Left colon (tissue), 2 donors: ENCODE results near the gene PRSS16. TPM values are rescaled to one million over a fixed set of nuclear protein-coding genes. Genes with fewer than 3 reads are reported as not detected.

Experiments
- ATAC-seq: fragments of 200-7000 bp; cut with Tn5 transposase; one replicate; pipeline ENCODE4 v1.9.1; 2020; ENCODE audit warnings: mild to moderate bottlenecking, moderate library complexity
- DNase-seq, 2 donors: peaks; one replicate each; pipeline ENCODE4 v3.0.0-alpha.2; 2020
- intact Hi-C, 2 donors: fragments of 100-400 bp; cut with DNase I in 1 of 2; cut with micrococcal nuclease in 1 of 2; formaldehyde crosslinking; loops; one replicate each; pipeline versions ENCODE4 v1.11.2 to v1.14.0; 2022; cut with DNase I, micrococcal nuclease
- total RNA-seq, 2 donors: library from RNA; stranded (reverse); fragmentation: NEBNext Ultra II Directional; extraction: Animal tissue kit (Norgen Biotek cat#: 25700); gene quantifications; one replicate each; pipeline ENCODE4 v1.2.1, GENCODE V29; 2021
- donor health status: DM: no; HTN: no; CAD: no.
- donor health status: DM: yes; HTN: yes; CAD: no.

Gene PRSS16
- total RNA-seq, 2 donors from 2014 or later, result 23.2 to 32.9 TPM

DNA sequence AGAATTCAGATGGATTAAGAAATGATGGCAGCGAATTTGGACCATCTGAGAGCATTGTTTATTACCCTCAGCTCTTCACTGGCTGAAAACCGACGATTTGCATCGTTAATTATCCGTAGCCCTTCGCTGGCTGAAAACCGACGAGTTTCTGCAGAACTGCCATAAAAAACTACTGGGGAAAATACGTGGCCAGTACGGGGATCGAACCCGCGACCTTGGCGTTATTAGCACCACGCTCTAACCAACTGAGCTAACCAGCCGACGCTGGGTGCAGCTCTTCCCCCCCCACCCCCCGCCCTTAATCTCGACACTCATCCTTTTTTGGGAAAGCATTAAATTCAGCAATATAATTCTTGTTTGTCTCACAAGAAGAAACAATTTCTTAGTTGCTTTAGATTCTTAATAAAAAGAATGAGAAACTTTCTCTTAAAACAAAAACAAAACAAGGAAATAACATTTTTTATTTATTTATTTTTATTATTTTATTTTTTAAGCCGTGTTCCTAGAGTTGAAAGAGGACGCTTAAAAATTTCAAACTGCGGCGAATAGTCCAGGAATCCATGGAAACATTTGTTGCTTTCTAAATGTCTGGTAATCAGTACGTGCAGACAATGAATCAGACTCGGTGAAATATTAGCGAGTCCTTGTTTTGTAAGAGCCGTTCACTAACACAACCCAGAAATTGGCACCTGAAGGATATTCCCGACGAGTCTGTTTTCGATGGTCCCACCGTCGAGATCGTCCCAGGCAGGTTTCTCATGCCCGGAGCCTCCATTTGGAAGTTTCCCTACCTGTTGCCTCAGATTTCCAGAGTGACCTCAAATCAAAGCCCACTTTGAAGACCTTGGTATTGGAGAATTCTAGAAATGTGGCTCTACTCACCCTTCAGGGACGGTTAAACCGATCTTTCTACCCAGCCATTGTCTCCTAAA is 27.8 kb downstream of the PRSS16 start:
- intact Hi-C loops, result no loop called here
- ATAC-seq, result no peak
- DNase-seq, result no peak

DNA sequence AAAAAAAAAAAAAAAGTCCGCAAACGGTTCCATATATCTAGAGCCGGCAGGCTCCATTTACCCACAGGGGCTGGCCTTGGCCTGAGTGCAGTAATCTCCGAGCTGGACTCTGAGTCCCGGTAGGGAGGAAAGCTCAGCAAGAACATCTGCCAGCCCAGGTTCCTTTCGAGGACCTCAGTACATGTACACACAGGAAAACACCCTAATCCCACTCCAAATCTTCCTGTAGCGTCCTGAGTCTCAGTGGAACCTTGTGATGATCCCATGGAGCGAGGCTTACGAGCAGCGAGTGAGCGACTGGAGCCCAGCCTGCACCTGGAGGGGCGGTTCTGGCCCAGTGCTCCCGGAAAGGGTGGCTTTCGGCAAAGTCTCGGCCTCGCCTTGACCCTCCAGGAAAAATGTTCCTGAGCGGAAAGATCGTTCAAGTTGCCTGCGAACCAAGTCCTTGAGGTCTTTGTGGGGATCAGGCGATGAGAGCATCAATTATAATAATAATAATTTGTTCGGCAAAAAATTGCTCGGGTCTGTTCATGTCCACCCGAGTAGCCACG is 32.1 kb downstream of the PRSS16 start:
- no peak for ATAC-seq
- DNase-seq, result no peak
- intact Hi-C loops, result no loop called here

DNA sequence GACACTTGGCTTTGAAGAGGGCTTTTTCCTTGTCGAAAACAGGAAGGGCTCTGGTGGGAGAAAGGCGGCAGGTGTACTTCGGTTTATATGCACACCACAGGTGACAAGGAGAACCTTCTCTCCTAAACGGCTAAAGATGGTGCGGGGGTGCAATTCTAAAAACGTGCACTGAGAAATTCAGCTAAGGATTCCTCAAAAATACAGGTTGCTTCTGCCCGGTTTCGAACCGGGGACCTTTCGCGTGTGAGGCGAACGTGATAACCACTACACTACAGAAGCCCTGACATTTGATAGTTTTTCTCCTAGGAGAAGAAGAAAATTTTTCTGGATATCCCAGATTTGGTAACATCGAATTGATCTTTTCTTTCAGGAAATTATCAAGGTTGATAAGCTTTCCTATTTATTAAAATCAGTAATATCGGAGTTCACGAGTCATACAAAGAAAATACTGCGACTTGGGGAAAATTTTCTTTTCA is 32.6 kb downstream of the PRSS16 start:
- ATAC-seq (no peak), DNase-seq (no peak)
- intact Hi-C loops, result no loop called here

DNA sequence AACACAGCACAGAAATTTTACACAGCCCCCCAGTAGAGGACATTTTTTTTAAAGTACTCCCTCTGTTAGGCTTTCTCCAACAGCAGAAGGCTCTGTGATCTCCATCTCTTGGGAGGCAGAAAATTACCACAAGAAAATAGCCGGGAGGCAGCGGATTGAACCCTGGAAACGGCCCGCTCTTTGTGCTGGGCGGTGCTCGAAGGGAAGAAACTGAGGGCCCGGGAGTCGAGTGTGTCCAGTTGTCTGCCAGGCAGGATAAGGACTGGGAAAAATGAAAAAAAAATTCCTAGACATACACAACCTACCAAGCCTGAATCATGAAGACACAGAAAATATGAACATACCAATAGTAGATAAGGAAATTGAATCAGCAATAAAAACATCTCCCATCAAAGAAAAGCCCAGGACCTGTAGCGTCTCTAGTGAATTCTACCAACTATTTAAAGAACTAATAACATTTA is 33.1 kb downstream of the PRSS16 start:
- intact Hi-C loops, result no loop called here
- no peak for ATAC-seq
- no peak for DNase-seq

DNA sequence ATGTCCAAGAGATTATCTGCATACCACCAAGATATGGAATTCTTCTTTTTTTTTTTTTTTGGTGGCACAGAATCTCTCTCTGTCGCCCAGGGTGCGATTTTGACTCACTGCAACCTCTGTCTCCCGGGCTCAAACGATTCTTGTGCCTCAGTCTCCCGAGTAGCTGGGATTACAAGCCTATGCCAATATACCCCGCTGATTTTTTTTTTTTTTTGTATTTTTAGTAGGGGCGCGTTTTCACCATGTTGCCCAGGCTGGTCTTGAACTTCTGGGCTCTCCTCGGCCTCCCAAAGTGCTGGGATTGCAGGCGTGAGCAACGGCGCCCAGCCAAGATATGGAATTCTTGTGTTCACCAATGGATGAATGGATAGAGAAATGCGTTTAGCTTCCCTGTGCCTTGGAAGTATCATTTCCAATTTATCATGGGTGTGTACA is 33.6 kb downstream of the PRSS16 start:
- intact Hi-C loops, result no loop called here
- no peak for ATAC-seq
- no peak for DNase-seq

DNA sequence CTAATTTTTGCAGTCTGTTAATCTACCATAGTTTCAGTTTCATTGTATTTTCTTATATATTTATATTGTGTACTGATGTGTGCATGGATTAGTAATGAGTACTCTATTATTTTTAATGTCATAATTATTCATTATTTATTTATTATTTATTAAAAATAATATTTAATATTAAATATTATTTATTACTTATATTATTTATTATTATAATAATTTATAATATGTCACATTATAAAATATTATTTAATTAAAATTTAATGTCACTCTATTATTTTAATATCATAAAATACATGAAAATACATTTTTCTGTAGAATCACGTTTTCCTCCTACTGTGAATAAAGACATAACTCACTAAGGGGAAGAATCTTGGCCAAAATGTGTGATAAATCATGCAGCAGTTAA is 34.1 kb downstream of the PRSS16 start:
- DNase-seq (no peak), ATAC-seq (no peak)
- intact Hi-C loops, result no loop called here

DNA sequence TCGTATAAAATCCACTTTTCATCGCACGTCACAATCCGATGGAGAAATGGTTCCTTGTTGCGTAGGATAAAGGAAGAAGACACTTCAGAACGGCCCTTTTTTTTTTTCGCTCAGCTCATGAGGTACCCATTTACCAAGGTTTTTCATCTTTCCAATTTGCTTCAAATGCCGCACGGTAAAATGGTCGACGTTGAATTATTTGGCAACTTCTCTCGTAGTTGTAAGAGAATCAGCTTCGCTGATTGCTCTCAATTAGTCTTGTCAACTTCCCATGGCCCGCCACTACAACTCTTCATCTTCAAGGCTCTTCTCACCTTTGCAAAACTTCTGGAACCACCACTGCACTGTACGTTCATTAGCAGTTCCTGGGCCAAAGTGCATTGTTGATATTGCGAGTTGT is 35.8 kb downstream of the PRSS16 start:
- DNase-seq (no peak), ATAC-seq (no peak)
- intact Hi-C loops, result no loop called here

DNA sequence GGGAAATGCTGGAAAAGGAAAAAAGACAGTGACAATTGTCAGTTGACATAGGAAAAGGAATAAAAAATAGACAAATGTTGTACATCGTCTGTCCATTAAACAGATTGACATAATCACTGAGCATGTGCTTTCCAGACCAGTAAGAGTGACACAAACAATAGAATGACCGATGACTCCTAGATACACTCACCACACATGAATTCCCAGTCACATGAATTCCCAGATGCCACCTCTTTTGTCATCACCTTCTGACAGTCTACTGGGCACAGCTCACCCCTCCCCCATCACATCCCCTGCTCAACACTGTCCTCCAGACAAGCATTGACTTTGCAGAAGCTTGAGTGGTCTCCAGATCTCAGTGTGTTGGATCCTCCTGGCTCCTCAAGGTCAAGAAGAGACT is 38.6 kb downstream of the PRSS16 start:
- intact Hi-C loops, result no loop called here

DNA sequence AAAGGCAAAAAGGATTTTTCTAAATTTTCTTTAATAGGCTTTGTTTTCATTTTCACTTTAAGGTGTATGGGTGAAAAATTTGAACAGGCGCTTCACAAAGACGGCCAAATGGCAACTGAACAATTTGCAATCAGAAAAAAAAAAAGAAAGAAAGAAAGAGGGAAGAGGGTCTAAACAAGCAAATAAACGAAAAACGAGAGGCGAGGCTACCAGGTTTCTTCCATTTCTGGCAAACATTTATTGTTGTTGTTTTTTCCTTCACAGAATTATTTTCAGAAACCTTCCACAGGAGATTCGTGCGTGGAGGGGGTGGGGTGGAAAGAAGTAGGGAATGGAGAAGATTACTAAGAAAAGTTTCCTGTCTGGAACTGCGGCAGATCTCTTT is 40.2 kb downstream of the PRSS16 start:
- intact Hi-C loops, result no loop called here
- DNase-seq (no peak), ATAC-seq (no peak)

More for the DNA sequence above, 38.6 kb downstream of the PRSS16 start:
- DNase-seq (no peak), ATAC-seq (no peak)

DNA sequence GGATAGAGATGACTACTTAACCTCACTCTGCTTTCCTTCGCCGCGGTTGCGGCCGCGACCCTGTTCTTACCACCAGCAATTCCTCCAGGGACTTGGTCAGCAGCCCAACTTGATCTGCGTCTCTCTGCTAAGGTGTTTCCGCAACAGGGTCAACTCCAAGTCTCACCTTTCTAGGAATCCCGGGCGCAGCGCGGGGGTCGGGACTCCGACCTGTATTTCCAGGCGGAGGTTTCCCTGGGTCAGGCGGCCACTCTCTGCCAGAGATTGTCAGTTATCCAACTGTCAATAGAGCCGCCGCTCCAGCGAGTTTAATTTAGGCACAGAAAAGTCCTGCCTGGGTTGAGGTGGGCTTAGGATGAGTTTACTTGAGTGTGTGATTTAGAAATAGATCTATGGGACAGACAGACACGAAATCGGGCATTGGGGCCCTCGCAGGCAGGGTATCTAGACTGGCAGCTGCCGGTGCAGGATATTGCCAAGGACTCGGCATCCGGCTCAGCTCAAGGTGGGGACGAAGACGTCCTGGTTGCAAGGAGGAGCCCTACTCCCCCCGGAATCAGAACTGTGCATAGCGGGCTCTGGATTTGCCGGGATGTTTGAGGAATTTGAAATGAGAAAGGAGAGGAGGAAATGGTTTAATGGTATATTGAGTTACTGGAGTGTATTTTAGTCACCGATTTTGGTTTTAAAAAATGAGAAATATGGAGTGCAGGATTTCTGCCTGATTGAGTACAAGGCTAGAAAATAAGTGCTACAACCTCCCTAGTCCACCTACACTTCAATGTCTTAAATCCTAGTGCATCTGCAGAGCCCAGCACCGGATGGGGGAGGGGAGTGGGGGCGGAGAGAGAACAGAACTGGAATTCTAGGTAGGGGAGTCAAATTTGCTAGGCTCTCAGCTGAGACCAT is 40.9 kb downstream of the PRSS16 start:
- intact Hi-C loops, result no loop called here
- DNase-seq (no peak), ATAC-seq (no peak)

DNA sequence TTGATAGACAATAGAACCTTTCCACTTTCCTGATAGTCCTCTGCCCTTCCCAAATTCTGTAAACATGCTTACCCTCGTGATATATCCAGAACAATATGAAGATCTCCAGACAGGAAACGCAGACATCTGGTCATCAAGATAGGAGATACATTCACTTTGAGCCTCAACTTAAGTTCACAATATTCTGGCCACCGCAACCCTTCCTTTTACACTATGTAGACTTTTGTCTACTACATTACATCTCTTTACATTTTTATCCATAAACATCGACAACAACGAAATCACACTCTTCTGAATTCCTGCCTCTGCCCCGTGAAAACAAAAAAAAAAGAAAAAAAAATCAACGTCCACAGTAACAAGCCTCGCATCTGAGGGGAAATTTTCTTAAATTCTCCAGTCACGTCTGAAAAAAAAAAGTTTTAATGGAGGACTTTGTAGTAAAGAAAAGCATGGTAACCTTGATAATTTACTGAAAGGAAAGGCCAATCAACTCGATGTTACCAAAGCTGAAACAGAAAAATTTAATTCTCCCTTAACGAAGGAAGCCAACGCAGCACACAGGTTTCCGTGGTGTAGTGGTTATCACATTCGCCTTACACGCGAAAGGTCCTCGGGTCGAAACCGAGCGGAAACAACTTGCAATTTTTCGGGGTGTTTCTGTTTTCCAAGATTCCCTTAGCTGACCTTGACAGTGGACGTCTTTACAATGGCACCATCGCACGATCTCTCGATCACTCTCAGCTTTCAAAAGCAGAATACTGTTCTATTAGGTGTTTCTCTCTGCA is 42.8 kb downstream of the PRSS16 start:
- intact Hi-C loops, result no loop called here
- no peak for ATAC-seq

DNA sequence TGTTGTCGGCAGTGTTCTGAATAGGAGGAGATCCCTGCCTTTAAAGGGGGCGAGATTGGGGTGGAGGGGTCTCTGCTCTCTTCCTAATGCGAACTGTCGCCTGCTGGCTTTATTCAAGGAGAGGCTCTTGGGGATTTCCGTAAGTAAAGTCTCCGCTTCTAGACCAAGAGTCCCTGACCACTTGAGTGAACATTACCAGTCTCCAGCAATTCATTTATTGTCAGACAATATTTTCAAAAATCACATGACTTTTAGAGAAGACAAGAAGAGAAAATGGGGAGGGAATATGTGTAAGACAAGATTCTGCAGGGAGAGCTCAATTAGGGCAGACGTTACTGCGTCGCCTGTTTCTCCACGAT is 43.3 kb downstream of the PRSS16 start:
- no peak for ATAC-seq
- no peak for DNase-seq
- intact Hi-C loops, result no loop called here

More for the DNA sequence above, 42.8 kb downstream of the PRSS16 start:
- DNase-seq, result no peak

DNA sequence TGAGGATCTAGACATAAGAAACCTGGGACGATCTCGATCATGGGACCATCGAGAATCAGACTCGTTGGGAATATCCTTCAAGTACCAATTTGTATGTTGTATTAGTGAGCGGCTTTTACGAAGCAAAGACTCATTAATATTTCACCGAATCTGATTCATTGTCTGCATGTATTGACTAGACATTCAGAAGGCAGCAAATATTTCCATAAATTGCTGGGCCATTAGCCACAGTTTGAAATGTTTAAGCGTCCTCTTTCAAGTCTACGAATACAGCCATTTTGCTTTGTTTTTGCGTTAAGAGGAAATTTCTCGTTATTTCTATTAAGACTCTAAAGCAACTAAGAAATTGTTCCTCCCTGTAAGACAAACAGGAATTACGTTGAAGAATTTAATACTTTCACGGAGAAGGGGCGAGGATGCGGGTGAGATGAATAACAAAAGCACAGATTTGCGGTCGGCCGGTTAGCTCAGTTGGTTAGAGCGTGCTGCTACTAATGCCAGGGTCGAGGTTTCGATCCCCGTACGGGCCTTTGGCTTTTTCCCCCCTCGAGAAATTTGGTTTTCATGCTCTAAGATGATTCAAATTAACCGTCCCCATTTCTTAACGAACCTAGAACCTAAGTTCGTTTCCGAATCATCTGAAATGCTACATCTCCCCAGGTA is 46.1 kb downstream of the PRSS16 start:
- intact Hi-C loops, result no loop called here
- DNase-seq (no peak), ATAC-seq (no peak)

DNA sequence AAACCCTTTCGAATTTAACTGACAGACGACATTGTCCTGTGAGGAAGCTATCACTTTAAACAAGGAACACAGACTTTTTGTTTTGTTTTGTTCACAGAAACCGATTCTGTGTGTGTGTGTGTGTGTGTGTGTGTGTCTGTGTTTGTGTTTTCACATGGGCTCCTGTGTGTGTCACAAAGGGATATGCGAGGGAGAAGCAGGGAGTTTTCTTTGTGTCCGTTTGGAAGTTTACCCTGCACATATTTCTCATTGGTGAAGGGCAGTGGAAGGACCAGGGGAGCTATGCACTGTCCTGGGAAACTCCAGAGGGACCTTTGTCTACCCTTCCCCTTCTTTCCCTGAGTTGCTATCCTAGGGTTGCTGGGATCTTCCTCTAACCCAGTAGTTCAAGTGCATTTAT is 46.9 kb downstream of the PRSS16 start:
- no peak for ATAC-seq
- intact Hi-C loops, result no loop called here
- no peak for DNase-seq

DNA sequence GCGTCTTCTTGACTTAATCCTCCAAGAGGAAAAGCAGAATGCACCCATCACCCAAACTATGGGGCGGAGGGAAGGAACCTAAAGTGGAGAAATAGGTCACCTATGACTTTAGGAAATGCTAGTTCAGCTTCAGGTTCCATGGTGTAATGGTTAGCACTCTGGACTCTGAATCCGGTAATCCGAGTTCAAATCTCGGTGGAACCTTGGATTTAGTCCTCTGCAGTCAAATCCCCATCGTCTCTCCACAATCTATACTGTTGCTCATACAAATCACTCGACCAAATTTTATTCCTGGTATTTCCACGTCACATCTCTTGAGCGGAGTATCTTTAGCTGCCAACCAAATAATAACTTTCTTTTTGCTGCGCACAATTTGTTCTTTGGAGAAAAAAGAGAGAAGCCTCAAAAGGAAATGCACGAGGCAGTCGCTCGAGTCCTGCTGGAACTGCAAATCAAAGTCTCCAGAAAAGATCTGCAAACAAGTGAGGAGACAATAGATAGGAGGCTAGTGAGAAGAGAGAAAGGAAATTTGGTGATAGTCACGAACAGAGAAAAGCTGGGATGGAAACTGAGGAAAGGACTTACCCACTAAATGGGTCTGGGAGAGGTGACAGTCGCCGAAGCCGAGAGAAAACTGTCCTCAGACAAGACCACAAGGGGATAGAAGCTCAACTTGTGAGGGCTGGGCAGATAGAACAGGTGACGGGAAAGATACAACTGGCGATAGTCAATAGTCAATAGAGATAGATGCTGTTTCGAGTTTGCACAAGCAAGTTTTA is 48.0 kb downstream of the PRSS16 start:
- peak; percentile 38 for ATAC-seq
- intact Hi-C loops, result no loop called here
- no peak for DNase-seq

DNA sequence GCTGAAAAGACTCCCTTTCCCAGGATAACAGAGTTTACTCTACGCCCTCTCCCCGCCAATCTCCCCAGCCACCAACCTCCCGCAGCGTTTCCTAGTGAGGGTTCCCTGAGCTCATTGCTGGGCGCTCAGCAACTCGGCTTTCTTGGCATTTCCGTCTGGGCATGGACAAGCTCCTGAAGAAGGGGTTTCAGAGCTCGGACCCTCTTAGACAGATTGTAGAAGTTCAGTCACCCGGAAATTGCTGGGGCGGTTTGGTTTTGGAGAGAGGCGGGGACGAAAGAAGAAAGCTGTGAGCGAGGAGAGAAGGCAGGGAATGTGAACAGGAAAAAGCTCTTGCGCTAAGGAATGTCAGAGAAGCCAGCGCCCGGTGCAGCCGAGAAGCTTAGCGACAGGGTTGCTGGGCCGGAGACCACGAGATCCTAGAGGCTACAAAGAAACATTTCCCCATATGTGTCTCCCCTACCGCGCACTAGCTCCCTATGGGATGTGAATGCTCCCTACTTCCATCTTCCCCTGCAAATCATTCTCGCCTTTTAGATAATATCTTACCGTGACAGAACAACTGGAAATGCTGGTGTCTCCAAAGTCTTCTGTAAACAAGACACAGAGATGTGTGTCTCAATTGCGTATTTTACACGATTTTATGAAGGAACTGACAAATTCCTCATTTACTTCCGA is 48.7 kb downstream of the PRSS16 start:
- ATAC-seq (peak; percentile 50), DNase-seq (no peak)
- intact Hi-C loops, result no loop called here

DNA sequence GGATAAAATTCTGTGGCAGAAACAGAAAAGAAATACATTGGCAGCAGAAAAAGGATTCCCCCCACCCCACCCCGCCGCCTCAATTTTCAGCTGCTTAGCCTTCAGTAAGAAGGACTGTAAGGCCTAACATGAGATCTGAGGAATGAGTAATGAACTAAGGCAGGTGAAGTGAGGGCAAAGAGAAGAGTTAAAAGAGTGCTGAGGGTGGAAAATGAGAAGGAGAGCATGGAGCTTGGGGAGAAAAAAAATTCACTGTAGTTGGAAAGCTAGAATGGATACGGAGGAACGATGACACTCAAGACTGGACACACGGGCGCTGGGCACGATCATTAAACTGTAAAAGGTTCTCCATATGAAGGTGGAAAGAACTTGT is 50.0 kb downstream of the PRSS16 start:
- ATAC-seq (no peak), DNase-seq (no peak)
- intact Hi-C loops, result no loop called here
